Right cardiac atrium (tissue), 5 donors: ENCODE results near the gene CLEC16A. TPM values are rescaled to one million over a fixed set of nuclear protein-coding genes. Genes with fewer than 3 reads are reported as not detected.

Experiments used
- ATAC-seq, 2 donors: fragments of 200-7000 bp; cut with Tn5 transposase; one replicate each; pipeline versions ENCODE4 v1.8.0 to v1.9.1; 2020; ENCODE audit warnings: moderate library complexity in 2 of 2, mild to moderate bottlenecking in 1 of 2
- DNase-seq, 3 donors: peaks; one replicate each; pipeline ENCODE4 v3.0.0-alpha.2; 2020
- H3K27ac ChIP-seq: one replicate; pipeline ENCODE4 v1.5.1; 2013; ENCODE audit warnings: mild to moderate bottlenecking, low read length, control low read depth, moderate library complexity
- H3K27me3 ChIP-seq: one replicate; pipeline ENCODE4 v1.6.1; 2013; ENCODE audit not compliant: control insufficient read depth, insufficient read depth
- H3K4me1 ChIP-seq: one replicate; pipeline ENCODE4 v1.6.1; 2013; ENCODE audit warnings: low read length; ENCODE audit not compliant: control insufficient read depth, insufficient read depth
- H3K4me3 ChIP-seq: one replicate; pipeline ENCODE4 v1.5.1; 2013; ENCODE audit warnings: low read length, control low read depth
- H3K9me3 ChIP-seq: one replicate; pipeline ENCODE4 v1.6.1; 2013; ENCODE audit warnings: low read length; ENCODE audit not compliant: control insufficient read depth
- WGBS: extraction: QIAGEN DNeasy Blood & Tissue Kit; methylation state at CpG from one replicate; pipeline ENCODE4 v1.1.7; 2013; 5-methylcytosine and 5-hydroxymethylcytosine counted together
- intact Hi-C, 4 donors: fragments of 100-400 bp; cut with DNase I; formaldehyde crosslinking; loops; one replicate each; pipeline versions ENCODE4 v1.11.0 to v1.14.0; 2022 to 2023
- polyA plus RNA-seq: library from polyadenylated mRNA; stranded (reverse); fragments of 200-250 nt; gene quantifications from one replicate; pipeline ENCODE4 v1.2.3, GENCODE V29; 2013
- total RNA-seq, 4 donors: library from RNA; stranded (reverse); fragmentation: NEBNext Ultra II Directional; extraction: Animal tissue kit (Norgen Biotek cat#: 25700); gene quantifications; one replicate each; pipeline ENCODE4 v1.2.1, GENCODE V29; 2021
- donor health status: healthy with polysubstance abuse.
- donor health status: DM: no; HTN: yes; CAD: no.
- donor health status: DM: no; HTN: no; CAD: no.
- donor health status: DM: no; HTN: yes; CAD: no; lungs with severe emphysema.
- donor health status: DM: yes; HTN: yes; CAD: no.

The CLEC16A gene
- total and polyA plus RNA-seq, 5 donors = 14.9 to 31.5 (median 29.2) TPM

- H3K4me1 ChIP-seq = no peaks in the 10 kb centered on the region
- ATAC-seq (no peak), DNase-seq (peak in 1 of 3 donors; percentile 13)
- H3K4me3 ChIP-seq = no peak overlapping the region
- 86% methylated on average over 10 of the region's 10 CpGs for WGBS
- intact Hi-C loops = loop anchor here in 1 of 4 donors (10.0 kb wide), 1 partner anchor 56 kb away; no protein-coding TSS in a partner anchor
- H3K9me3 ChIP-seq = no peaks in the 10 kb centered on the region
- H3K27me3 ChIP-seq = no peaks in the 10 kb centered on the region
- no peak overlapping the region for H3K27ac ChIP-seq
These were observed 136.1 kb downstream of the CLEC16A start for GRCh38 chr16:11080327-11080967.

- Histone ChIP-seq H3K9me3 (no peaks in the 10 kb centered on the region), H3K4me3 (no peak overlapping the region), H3K27me3 (no peaks in the 10 kb centered on the region), H3K27ac (no peak overlapping the region), H3K4me1 (no peaks in the 10 kb centered on the region)
- intact Hi-C loops = loop anchor here in 1 of 4 donors (10.0 kb wide), 1 partner anchor 56 kb away; no protein-coding TSS in a partner anchor
- ATAC-seq (no peak), DNase-seq (peak in 1 of 3 donors; percentile 34)
- 95% methylated on average over 7 of the region's 7 CpGs for WGBS
These were observed 136.8 kb downstream of the CLEC16A start for GRCh38 chr16:11080999-11081630.

DNA sequence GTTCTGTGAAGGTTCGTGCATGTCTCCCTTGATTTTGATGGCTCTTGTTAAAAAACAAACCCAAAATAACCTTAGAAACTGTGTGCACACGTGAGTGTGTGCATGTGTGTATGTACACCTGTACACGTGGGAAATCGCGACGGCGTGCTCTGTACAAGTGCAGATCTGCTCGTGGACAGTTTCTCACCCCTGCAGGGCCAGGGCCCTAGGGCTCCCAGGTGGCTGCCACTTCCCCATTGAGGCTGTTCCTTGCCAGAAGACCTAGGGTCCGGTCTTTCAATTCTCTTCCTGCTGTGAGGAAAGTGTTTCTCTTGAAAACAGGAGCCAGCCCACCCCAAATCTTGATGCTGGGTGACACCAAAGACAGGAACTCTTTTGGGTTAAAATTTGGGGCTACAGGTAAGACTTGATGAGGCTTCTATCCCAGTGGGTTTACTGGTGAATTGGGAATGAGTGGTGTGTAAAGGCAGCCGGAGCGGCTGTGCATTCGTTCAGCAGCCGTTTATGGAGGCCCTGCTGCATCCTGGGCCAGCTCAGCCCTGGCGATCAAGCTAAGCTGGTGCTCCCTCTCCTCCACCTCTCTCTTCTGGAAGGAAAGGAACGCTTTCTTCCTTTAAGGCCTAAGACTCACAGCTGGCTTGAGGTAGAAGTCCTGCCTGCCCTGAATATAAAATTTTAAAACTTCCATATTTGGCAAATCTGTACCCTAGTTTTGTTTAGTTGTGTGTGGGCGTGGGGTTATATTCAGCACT lies 137.9 kb downstream of the CLEC16A start:
- no peaks in the 10 kb centered on the region for H3K9me3 ChIP-seq
- WGBS = 94% methylated on average over 16 of the region's 16 CpGs
- no peaks in the 10 kb centered on the region for H3K27me3 ChIP-seq
- no peak overlapping the region for H3K4me3 ChIP-seq
- no peak overlapping the region for H3K27ac ChIP-seq
- intact Hi-C loops = loop anchor here in 1 of 4 donors (10.0 kb wide), 1 partner anchor 57 kb away; no protein-coding TSS in a partner anchor
- no peak for ATAC-seq
- H3K4me1 ChIP-seq = no peaks in the 10 kb centered on the region
- DNase-seq = peak in 1 of 3 donors; percentile 5

DNA sequence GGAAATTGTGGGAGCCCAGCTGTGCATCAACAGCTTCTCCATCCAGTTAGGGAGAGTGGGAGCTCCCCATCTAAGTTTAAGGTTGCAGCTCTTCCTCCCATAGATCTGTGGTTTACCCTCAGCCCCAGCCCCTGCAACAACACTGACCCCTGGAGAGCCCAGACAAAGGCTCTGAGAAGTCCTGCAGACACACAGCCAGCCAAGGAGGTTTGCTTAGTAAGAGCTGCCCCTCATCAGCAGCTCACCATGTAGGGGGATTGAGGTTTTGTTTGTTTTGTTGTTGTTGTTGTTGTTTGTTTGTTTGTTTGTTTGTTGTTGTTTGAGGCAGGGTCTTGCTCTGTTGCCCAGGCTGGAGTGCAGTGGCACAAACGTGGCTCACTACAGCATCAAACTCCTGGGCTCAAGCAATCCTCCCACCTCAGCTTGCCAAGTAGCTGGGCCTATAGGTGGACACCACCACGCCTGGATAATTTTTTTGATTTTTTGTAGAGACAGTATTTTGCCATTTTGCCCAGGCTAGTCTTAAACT lies 138.6 kb downstream of the CLEC16A start:
- WGBS = 94% methylated on average over 2 of the region's 2 CpGs
- H3K27ac ChIP-seq = no peak overlapping the region
- DNase-seq (no peak), ATAC-seq (no peak)
- no peaks in the 10 kb centered on the region for H3K4me1 ChIP-seq
- intact Hi-C loops = loop anchor here in 1 of 4 donors (10.0 kb wide), 1 partner anchor 58 kb away; no protein-coding TSS in a partner anchor
- no peak overlapping the region for H3K4me3 ChIP-seq
- H3K9me3 ChIP-seq = no peaks in the 10 kb centered on the region
- no peaks in the 10 kb centered on the region for H3K27me3 ChIP-seq

DNA sequence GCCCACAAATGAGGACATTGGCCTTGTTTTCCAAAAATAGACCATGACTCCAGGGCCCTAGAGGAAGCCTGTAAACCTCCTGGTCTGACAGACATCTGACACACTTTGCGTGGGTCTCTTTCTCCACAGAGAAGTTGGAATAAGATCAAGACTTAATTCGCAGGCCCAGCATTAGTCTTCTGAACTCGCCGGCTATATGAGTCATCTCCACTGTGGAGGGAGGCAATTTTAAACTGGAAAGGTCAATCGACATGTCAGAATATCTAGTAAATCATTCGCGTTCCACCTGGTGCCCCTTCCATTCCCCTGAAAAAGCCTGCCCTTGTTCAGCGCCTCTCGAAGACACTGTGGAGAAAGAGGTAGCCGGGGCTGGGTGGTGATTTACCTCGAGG lies 140.1 kb downstream of the CLEC16A start:
- ATAC-seq = peak in 1 of 2 donors; percentile 55

DNA sequence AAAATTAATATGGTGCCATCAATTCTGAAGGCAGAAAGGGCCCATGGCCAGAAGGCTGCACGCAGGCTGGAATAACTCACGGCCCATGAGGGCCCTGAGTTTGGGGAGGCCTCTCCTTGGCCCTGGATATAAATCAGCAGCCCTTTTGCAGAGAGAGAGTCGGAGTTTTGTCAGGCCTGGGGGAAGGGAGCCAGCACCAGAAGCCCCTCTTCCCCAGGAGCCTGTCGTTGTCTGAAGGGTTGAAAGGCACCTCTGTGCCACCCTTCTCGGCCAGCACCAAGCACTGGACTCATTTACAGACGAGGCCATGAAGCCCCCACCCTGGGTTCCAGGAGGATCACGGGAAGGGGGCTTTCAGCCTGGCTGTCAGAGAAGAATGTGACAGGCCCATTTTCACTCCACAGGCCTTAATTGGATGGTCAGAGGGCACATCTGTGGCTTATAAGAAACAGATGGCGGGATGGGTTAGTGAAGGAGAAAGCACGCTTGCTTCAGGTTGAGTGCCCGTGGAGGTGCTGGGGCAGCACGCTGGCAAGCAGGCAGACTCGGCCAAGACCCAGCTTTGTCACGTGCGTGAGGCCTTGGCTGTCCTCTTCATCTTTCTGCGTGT lies 140.6 kb downstream of the CLEC16A start:
- DNase-seq (peak in 1 of 3 donors; percentile 47), ATAC-seq (no peak)
- no peaks in the 10 kb centered on the region for H3K9me3 ChIP-seq
- 74% methylated on average over 15 of the region's 15 CpGs for whole genome bisulfite sequencing
- no peak overlapping the region for H3K4me3 ChIP-seq
- no peaks in the 10 kb centered on the region for H3K4me1 ChIP-seq
- H3K27ac ChIP-seq = no peak overlapping the region
- no peaks in the 10 kb centered on the region for H3K27me3 ChIP-seq
- intact Hi-C loops = loop anchor here in 1 of 4 donors (10.0 kb wide), 1 partner anchor 60 kb away; no protein-coding TSS in a partner anchor

More for the DNA sequence above, 140.1 kb downstream of the CLEC16A start:
- H3K27ac ChIP-seq = no peak overlapping the region
- H3K9me3 ChIP-seq = no peaks in the 10 kb centered on the region
- H3K4me3 ChIP-seq = no peak overlapping the region
- 71% methylated on average over 11 of the region's 11 CpGs for WGBS
- intact Hi-C loops = loop anchor here in 1 of 4 donors (10.0 kb wide), 1 partner anchor 60 kb away; no protein-coding TSS in a partner anchor
- no peaks in the 10 kb centered on the region for H3K27me3 ChIP-seq
- no peaks in the 10 kb centered on the region for H3K4me1 ChIP-seq
- DNase-seq = peak in 1 of 3 donors; percentile 13

- H3K4me1 ChIP-seq = no peaks in the 10 kb centered on the region
- H3K27me3 ChIP-seq = no peaks in the 10 kb centered on the region
- intact Hi-C loops = loop anchor here in 1 of 4 donors (10.0 kb wide), 1 partner anchor 61 kb away; no protein-coding TSS in a partner anchor
These were observed 141.6 kb downstream of the CLEC16A start for GRCh38 chr16:11085916-11086315.

GRCh38 chr16:11087691-11088073 lies 143.3 kb downstream of the CLEC16A start:
- peak in 1 of 3 donors; percentile 0 for DNase-seq
- no peak for ATAC-seq
- WGBS = 95% methylated on average over 6 of the region's 6 CpGs
- Histone ChIP-seq H3K9me3 (no peaks in the 10 kb centered on the region), H3K27ac (no peak overlapping the region), H3K4me3 (no peak overlapping the region), H3K27me3 (no peaks in the 10 kb centered on the region), H3K4me1 (peaks cover 2% of the 10 kb centered on the region)
- intact Hi-C loops = loop anchor here in 1 of 4 donors (10.0 kb wide), 1 partner anchor 63 kb away; no protein-coding TSS in a partner anchor

More at GRCh38 chr16:11085916-11086315, 141.6 kb downstream of the CLEC16A start:
- Histone ChIP-seq H3K9me3 (no peaks in the 10 kb centered on the region), H3K4me3 (no peak overlapping the region), H3K27ac (no peak overlapping the region)
- WGBS = over 99% methylated on average over 5 of the region's 5 CpGs
- DNase-seq (peak in 1 of 3 donors; percentile 3), ATAC-seq (no peak)

- no peaks in the 10 kb centered on the region for H3K9me3 ChIP-seq
- no peaks in the 10 kb centered on the region for H3K27me3 ChIP-seq
- no peak for ATAC-seq
- H3K4me1 ChIP-seq = peaks cover 2% of the 10 kb centered on the region
- intact Hi-C loops = loop anchor here in 1 of 4 donors (10.0 kb wide), 1 partner anchor 63 kb away; no protein-coding TSS in a partner anchor
- WGBS = 87% methylated on average over 11 of the region's 11 CpGs
- peak in 1 of 3 donors; percentile 27 for DNase-seq
- H3K27ac ChIP-seq = no peak overlapping the region
- H3K4me3 ChIP-seq = no peak overlapping the region
These were observed 143.8 kb downstream of the CLEC16A start for GRCh38 chr16:11088074-11088730.

DNA sequence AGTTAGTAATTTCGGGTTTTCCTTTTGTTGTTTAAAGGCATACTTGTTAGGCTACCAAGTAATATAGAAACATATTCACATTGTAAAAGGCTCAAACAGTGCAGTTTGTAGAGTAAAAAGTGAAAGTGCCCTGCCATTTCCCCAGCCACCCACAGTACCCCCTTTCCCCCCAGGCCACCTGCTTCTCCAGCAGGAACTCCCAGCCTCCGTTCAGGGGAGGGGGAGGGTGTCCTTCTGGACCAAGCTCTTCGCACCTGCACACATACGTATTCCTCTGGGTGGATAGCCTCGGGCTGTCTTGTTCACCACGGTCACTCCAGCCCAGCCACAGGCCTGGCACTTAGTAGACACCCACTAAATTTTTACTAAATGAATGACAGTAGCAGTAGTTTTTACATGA lies 144.5 kb downstream of the CLEC16A start:
- Histone ChIP-seq H3K27ac (no peak overlapping the region), H3K4me1 (peaks cover 2% of the 10 kb centered on the region), H3K9me3 (no peaks in the 10 kb centered on the region), H3K4me3 (no peak overlapping the region), H3K27me3 (no peaks in the 10 kb centered on the region)
- DNase-seq (peak in 1 of 3 donors; percentile 4), ATAC-seq (no peak)
- 86% methylated on average over 6 of the region's 6 CpGs for WGBS
- intact Hi-C loops = loop anchor here in 1 of 4 donors (10.0 kb wide), 1 partner anchor 64 kb away; no protein-coding TSS in a partner anchor
